GM23338 (cell line): ENCODE measurements around the gene EFS. TPM values are rescaled to one million over a fixed set of nuclear protein-coding genes. Genes with fewer than 3 reads are reported as not detected.

ENCODE experiments used
- ATAC-seq: fragments of 200-7000 bp; cut with Tn5 transposase; 3 replicates; pipeline ENCODE4 v1.9.1; 2020
- DNase-seq: peaks from one replicate; pipeline ENCODE4 v3.0.0-alpha.2; 2015; ENCODE audit warnings: low spot score
- H2AFZ ChIP-seq: fragments of 200-600 bp; sonication (generic); 2 replicates; pipeline ENCODE4 v1.8.0; 2016; ENCODE audit warnings: antibody characterized with exemption, mild to moderate bottlenecking, moderate library complexity
- H3F3A ChIP-seq: fragments of 200-600 bp; sonication (generic); replicated peaks from 2 replicates; pipeline ENCODE4 v1.8.0; 2017; ENCODE audit warnings: antibody characterized with exemption, mixed run types, low read depth
- H3K27ac ChIP-seq: fragments of 200-600 bp; sonication (generic); 2 replicates; pipeline ENCODE4 v1.6.1; 2016; ENCODE audit warnings: low read depth
- H3K27me3 ChIP-seq: fragments of 200-600 bp; sonication (generic); 2 replicates; pipeline ENCODE4 v1.8.0; 2016; ENCODE audit warnings: mild to moderate bottlenecking, mixed run types, moderate library complexity; ENCODE audit not compliant: insufficient read depth
- H3K36me3 ChIP-seq: fragments of 200-600 bp; sonication (generic); 2 replicates; pipeline ENCODE4 v1.8.0; 2016; ENCODE audit warnings: mild to moderate bottlenecking; ENCODE audit not compliant: insufficient read depth
- H3K4me1 ChIP-seq: fragments of 200-600 bp; sonication (generic); 2 replicates; pipeline ENCODE4 v1.8.0; 2016; ENCODE audit warnings: mild to moderate bottlenecking, moderate library complexity; ENCODE audit not compliant: insufficient read depth
- H3K4me2 ChIP-seq: fragments of 200-600 bp; sonication (generic); 2 replicates; pipeline ENCODE4 v1.7.1; 2017; ENCODE audit warnings: mixed run types
- H3K4me3 ChIP-seq: fragments of 200-600 bp; sonication (generic); 2 replicates; pipeline ENCODE4 v1.6.1; 2016; ENCODE audit warnings: mixed run types
- H3K79me2 ChIP-seq: fragments of 200-600 bp; sonication (generic); replicated peaks from 2 replicates; pipeline ENCODE4 v1.8.0; 2017; ENCODE audit warnings: mild to moderate bottlenecking; ENCODE audit not compliant: insufficient read depth
- H3K9me2 ChIP-seq: fragments of 200-600 bp; sonication (generic); 2 replicates; pipeline ENCODE4 v1.8.0; 2017; ENCODE audit not compliant: insufficient read depth
- H4K20me1 ChIP-seq: fragments of 200-600 bp; sonication (generic); replicated peaks from 2 replicates; pipeline ENCODE4 v1.8.0; 2017; ENCODE audit warnings: mild to moderate bottlenecking; ENCODE audit not compliant: insufficient read depth
- H3K27ac Mint-ChIP-seq: 2 replicates; pipeline ENCODE4 v1.8.0; 2020; ENCODE audit warnings: inconsistent platforms, mild to moderate bottlenecking, moderate library complexity, mixed read lengths
- H3K27me3 Mint-ChIP-seq: 3 replicates; pipeline ENCODE4 v1.8.0; 2022; ENCODE audit warnings: low read depth, mild to moderate bottlenecking, moderate library complexity, mixed read lengths, inconsistent platforms; ENCODE audit not compliant: insufficient read depth, poor library complexity
- H3K36me3 Mint-ChIP-seq: 3 replicates; pipeline ENCODE4 v1.8.0; 2021; ENCODE audit warnings: low read depth, mild to moderate bottlenecking, inconsistent platforms, moderate library complexity, mixed read lengths
- H3K4me1 Mint-ChIP-seq: 3 replicates; pipeline ENCODE4 v1.8.0; 2020; ENCODE audit warnings: mild to moderate bottlenecking, inconsistent platforms, mixed read lengths
- H3K4me3 Mint-ChIP-seq: 3 replicates; pipeline ENCODE4 v1.8.0; 2021; ENCODE audit warnings: moderate library complexity, mild to moderate bottlenecking, inconsistent platforms, mixed read lengths
- H3K9me3 Mint-ChIP-seq: 3 replicates; pipeline ENCODE4 v1.8.0; 2020; ENCODE audit warnings: moderate library complexity, mild to moderate bottlenecking, inconsistent platforms, mixed read lengths
- CREB1 ChIP-seq: fragments of 250-450 bp; sonication (Bioruptor Pico); IDR thresholded peaks from 2 replicates; pipeline ENCODE4 v1.5.0; 2020; ENCODE audit warnings: low read depth, mild to moderate bottlenecking, moderate library complexity
- CTCF ChIP-seq, 2 experiments: fragments of 200-600 bp in 1 of 2; sonication (generic) in 1 of 2; conservative IDR thresholded peaks; 2 replicates each; pipeline versions ENCODE4 v1.5.1 to v1.6.1; 2016 to 2017; ENCODE audit warnings: antibody characterized with exemption in 2 of 2, low read depth in 2 of 2, mild to moderate bottlenecking in 2 of 2, moderate library complexity in 1 of 2
- EZH2 ChIP-seq: fragments of 200-600 bp; sonication (generic); IDR thresholded peaks from one replicate; pipeline ENCODE4 v1.8.0; 2017; ENCODE audit warnings: antibody characterized with exemption, mild to moderate bottlenecking, low read depth; ENCODE audit not compliant: unreplicated experiment
- EZH2phosphoT487 ChIP-seq: fragments of 200-600 bp; sonication (generic); IDR thresholded peaks from one replicate; pipeline ENCODE4 v1.8.1; 2018; ENCODE audit warnings: antibody characterized with exemption; ENCODE audit not compliant: unreplicated experiment
- JUNB ChIP-seq: IDR thresholded peaks from one replicate; pipeline ENCODE4 v1.6.1; 2016; ENCODE audit warnings: antibody characterized with exemption; ENCODE audit not compliant: unreplicated experiment
- NANOG ChIP-seq: IDR thresholded peaks from 2 replicates; pipeline ENCODE4 v1.6.1; 2016; ENCODE audit warnings: antibody characterized with exemption, borderline replicate concordance
- POLR2AphosphoS5 ChIP-seq: IDR thresholded peaks from 2 replicates; pipeline ENCODE4 v1.6.1; 2016; ENCODE audit warnings: antibody characterized with exemption, low read depth
- REST ChIP-seq: IDR thresholded peaks from one replicate; pipeline ENCODE4 v1.6.1; 2018; ENCODE audit warnings: antibody characterized with exemption; ENCODE audit not compliant: unreplicated experiment
- STAT1 ChIP-seq: IDR thresholded peaks from one replicate; pipeline ENCODE4 v1.6.1; 2016; ENCODE audit warnings: antibody characterized with exemption; ENCODE audit not compliant: unreplicated experiment
- ZNF114 ChIP-seq: fragments of 250-450 bp; sonication (Bioruptor Pico); IDR thresholded peaks from 2 replicates; pipeline ENCODE4 v1.5.0; 2020; ENCODE audit warnings: mild to moderate bottlenecking, moderate library complexity
- ZNF331 ChIP-seq: fragments of 250-450 bp; sonication (Bioruptor Pico); IDR thresholded peaks from 2 replicates; pipeline ENCODE4 v1.5.0; 2020; ENCODE audit warnings: low read depth, mild to moderate bottlenecking, moderate library complexity
- polyA plus RNA-seq: library from polyadenylated mRNA; unstranded; fragments of >200 nt; fragmentation: Nextera tagmentation; extraction: Ambion mirVana; gene quantifications from 2 replicates; pipeline ENCODE4 v1.2.1, GENCODE V29; 2016
- total RNA-seq: library from RNA; depleted of rRNA; stranded (reverse); fragments of >200 nt; shearing (Covaris generic); gene quantifications from 2 replicates; pipeline ENCODE4 v1.2.3, GENCODE V29; 2014
- TF ChIP-seq, protein P1 (sequence below): fragments of 250-450 bp; sonication (Bioruptor Pico); IDR thresholded peaks from 2 replicates; pipeline ENCODE4 v1.5.0; 2020; ENCODE audit warnings: mild to moderate bottlenecking, moderate library complexity
- TF ChIP-seq, protein P2 (sequence below): IDR thresholded peaks from 2 replicates; pipeline ENCODE4 v1.6.1; 2016; ENCODE audit warnings: antibody characterized with exemption

EFS gene
- total and polyA plus RNA-seq, 2 experiments from 2014 or later: 5.1 to 18.9 TPM

DNA sequence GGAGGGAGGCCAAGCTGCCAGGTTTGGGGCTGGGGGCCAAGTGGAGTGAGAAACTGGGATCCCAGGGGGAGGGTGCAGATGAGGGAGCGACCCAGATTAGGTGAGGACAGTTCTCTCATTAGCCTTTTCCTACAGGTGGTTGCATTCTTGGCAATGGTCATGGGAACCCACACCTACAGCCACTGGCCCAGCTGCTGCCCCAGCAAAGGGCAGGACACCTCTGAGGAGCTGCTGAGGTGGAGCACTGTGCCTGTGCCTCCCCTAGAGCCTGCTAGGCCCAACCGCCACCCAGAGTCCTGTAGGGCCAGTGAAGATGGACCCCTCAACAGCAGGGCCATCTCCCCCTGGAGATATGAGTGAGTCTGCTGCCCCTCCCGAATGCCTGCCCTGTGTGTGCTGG lies 8.1 kb upstream of the EFS start:
- Mint-ChIP-seq H3K4me3 (no peak overlapping the region), H3K4me1 (peaks cover 11% of the 10 kb centered on the region; the same call in 2 of the 3 replicates), H3K36me3 (no peaks in the 10 kb centered on the region), H3K27me3 (peaks cover 22% of the 10 kb centered on the region), H3K27ac (no peak overlapping the region), H3K9me3 (no peaks in the 10 kb centered on the region)
- no peak overlapping the region for H3K4me2 ChIP-seq
- peaks cover 9% of the 10 kb centered on the region; the same call in 1 of the 2 replicates for H3K4me1 ChIP-seq
- H3F3A ChIP-seq: no peaks in the 10 kb centered on the region
- peaks cover 4% of the 10 kb centered on the region; the same call in 1 of the 2 replicates for H3K9me2 ChIP-seq
- no peak overlapping the region for H3K4me3 ChIP-seq
- no peaks in the 10 kb centered on the region for H4K20me1 ChIP-seq
- DNase-seq: no peak
- no peak overlapping the region for H2AFZ ChIP-seq
- ATAC-seq: no peak
- H3K27ac ChIP-seq: no peak overlapping the region
- H3K27me3 ChIP-seq: peaks cover 26% of the 10 kb centered on the region
- no peaks in the 10 kb centered on the region for H3K79me2 ChIP-seq
- TF ChIP-seq POLR2AphosphoS5 (no peak), ZNF331 (CRISPR knock-in tag) (no peak), CREB1 (CRISPR knock-in tag) (no peak), EZH2phosphoT487 (no peak), NANOG (no peak), ZNF114 (CRISPR knock-in tag) (no peak), CTCF (conservative IDR thresholded peaks at IDR 0.05; ENCODE audit: low read depth in 2 of 2) (no peak), REST (no peak), STAT1 (no peak), JUNB (no peak), EZH2 (no peak)
- TF ChIP-seq, protein P1, sequence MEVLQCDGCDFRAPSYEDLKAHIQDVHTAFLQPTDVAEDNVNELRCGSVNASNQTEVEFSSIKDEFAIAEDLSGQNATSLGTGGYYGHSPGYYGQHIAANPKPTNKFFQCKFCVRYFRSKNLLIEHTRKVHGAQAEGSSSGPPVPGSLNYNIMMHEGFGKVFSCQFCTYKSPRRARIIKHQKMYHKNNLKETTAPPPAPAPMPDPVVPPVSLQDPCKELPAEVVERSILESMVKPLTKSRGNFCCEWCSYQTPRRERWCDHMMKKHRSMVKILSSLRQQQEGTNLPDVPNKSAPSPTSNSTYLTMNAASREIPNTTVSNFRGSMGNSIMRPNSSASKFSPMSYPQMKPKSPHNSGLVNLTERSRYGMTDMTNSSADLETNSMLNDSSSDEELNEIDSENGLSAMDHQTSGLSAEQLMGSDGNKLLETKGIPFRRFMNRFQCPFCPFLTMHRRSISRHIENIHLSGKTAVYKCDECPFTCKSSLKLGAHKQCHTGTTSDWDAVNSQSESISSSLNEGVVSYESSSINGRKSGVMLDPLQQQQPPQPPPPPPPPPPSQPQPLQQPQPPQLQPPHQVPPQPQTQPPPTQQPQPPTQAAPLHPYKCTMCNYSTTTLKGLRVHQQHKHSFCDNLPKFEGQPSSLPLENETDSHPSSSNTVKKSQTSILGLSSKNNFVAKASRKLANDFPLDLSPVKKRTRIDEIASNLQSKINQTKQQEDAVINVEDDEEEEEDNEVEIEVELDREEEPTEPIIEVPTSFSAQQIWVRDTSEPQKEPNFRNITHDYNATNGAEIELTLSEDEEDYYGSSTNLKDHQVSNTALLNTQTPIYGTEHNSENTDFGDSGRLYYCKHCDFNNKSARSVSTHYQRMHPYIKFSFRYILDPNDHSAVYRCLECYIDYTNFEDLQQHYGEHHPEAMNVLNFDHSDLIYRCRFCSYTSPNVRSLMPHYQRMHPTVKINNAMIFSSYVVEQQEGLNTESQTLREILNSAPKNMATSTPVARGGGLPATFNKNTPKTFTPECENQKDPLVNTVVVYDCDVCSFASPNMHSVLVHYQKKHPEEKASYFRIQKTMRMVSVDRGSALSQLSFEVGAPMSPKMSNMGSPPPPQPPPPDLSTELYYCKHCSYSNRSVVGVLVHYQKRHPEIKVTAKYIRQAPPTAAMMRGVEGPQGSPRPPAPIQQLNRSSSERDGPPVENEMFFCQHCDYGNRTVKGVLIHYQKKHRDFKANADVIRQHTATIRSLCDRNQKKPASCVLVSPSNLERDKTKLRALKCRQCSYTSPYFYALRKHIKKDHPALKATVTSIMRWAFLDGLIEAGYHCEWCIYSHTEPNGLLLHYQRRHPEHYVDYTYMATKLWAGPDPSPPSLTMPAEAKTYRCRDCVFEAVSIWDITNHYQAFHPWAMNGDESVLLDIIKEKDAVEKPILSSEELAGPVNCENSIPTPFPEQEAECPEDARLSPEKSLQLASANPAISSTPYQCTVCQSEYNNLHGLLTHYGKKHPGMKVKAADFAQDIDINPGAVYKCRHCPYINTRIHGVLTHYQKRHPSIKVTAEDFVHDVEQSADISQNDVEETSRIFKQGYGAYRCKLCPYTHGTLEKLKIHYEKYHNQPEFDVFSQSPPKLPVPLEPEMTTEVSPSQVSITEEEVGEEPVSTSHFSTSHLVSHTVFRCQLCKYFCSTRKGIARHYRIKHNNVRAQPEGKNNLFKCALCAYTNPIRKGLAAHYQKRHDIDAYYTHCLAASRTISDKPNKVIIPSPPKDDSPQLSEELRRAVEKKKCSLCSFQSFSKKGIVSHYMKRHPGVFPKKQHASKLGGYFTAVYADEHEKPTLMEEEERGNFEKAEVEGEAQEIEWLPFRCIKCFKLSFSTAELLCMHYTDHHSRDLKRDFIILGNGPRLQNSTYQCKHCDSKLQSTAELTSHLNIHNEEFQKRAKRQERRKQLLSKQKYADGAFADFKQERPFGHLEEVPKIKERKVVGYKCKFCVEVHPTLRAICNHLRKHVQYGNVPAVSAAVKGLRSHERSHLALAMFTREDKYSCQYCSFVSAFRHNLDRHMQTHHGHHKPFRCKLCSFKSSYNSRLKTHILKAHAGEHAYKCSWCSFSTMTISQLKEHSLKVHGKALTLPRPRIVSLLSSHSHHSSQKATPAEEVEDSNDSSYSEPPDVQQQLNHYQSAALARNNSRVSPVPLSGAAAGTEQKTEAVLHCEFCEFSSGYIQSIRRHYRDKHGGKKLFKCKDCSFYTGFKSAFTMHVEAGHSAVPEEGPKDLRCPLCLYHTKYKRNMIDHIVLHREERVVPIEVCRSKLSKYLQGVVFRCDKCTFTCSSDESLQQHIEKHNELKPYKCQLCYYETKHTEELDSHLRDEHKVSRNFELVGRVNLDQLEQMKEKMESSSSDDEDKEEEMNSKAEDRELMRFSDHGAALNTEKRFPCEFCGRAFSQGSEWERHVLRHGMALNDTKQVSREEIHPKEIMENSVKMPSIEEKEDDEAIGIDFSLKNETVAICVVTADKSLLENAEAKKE (CRISPR knock-in tag): no peak
- TF ChIP-seq, protein P2, sequence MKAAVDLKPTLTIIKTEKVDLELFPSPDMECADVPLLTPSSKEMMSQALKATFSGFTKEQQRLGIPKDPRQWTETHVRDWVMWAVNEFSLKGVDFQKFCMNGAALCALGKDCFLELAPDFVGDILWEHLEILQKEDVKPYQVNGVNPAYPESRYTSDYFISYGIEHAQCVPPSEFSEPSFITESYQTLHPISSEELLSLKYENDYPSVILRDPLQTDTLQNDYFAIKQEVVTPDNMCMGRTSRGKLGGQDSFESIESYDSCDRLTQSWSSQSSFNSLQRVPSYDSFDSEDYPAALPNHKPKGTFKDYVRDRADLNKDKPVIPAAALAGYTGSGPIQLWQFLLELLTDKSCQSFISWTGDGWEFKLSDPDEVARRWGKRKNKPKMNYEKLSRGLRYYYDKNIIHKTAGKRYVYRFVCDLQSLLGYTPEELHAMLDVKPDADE: no peak
- H3K36me3 ChIP-seq: no peaks in the 10 kb centered on the region
